Measurements from ENCODE around the gene LYRM1.
"Not testable (repeated sequence)": the region's sequence is repeated elsewhere in the genome, so short reads cannot be mapped to it uniquely, and the experiment has no call there.

The LYRM1 gene

GRCh38 chr16:20903899-20904506 is 3.4 kb downstream of the LYRM1 start:
- DNase-seq, result no peak

DNA sequence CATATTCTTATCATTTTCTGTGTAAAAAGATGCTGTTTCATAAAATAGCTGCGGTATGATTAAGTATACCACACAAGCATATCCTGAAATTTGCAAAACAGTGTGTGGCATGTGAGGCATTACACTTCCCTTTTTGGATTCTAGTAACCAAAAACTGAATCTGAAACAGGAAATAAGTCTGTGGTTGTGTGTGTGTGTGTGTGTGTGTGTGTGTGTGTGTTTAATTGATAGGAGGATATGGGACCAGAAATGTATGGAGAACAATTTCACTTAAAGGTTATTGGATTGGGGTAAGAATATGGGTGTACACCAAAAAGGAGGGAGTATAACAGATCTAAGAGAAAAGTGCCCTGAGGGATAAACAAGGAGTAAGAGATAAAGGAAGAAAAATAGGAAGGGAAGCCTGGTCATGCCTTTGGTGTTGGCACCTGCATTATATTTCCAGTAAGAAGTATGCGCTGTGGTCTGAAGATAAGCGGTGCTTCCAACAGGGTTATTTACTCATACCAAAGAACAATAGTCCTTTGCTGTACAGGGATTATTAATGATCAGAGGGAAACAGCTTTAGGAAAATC is 4.0 kb downstream of the LYRM1 start:
- no peak for DNase-seq

DNA sequence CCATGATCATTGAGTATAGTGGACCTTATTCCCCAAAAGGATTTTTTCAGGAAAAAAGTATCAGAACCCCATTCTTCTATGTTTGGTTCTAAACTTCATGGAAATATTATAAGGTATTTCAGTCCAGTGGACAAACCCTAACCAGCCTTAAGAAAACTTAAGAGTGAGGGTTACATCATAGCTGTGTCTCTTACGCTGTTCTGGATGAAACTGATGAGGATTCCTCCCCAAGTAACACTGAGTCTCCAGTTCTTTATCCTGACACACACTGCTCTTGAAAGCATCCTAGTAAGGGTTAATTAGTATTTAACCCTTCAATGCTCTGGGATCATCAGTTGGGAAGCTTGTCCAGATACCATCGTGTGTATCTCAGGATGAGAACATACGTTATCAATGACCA is 5.0 kb downstream of the LYRM1 start:
- DNase-seq, result no peak

DNA sequence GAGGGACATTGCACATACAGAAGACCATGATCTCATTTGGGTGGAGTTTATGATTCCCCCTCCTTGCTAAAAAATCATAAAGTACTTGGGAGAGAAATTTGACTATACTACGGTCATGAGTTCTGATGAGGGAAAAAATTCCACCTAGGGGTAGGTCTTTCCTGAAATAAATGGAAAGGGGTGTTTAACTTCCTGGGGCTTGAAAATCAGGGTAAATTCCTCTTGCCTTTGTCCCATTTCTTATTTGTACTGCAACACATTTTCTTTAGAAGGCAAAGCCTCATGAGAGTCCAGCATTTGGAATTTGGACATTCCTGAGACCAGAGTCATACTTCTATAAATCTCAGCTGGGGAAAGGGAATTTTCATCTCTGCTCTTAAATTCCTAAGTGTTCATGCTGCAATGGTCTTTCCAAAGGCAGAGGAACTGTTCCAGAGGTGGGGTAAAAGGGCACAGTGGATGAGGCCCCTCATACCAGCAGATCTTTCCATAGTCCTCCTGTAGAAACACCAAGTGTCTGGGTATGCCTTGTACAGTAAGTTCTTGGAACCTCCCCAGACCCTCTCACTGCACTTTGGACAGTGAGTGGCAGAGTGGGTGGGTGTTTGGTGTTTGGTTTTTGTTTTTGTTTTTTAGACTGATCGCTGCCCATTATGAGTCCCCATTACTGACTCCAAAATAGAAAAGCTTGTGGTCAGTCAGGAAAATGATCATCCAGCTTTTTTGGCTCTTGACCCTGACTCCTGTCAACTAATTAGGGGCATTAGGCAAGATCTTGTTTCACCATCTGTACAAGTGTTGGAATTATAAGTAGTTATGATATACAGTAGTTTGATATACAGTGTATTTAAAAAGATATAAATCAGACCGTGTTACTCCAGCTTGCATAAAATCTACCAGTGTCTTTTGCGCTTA is 6.0 kb downstream of the LYRM1 start:
- peak; percentile 40 for DNase-seq

DNA sequence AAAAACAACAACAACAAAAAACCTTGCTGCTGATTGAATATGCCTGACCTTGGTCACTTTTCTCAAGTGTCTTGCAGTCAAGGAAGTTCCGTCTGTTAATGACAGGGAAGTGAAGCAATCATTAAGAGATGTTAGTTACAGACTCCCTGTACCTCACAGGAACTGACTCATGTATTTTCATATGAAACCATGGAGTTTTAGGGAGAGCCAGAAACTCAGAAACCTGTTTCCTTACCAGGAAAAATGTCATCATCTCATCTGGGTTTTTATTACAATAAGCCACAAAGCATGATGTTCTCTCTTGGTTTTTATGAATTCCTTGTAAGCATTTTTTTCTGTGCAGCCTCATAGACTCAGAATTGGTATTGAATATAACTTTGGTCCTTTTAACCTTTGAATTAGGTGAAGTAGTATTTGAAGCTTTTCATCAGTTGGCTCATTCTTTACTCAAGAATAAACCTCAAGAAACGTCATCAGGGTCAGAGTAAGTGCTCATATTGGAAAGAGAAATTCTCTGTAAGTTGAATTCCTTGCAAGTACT is 10.3 kb downstream of the LYRM1 start:
- no peak for DNase-seq

DNA sequence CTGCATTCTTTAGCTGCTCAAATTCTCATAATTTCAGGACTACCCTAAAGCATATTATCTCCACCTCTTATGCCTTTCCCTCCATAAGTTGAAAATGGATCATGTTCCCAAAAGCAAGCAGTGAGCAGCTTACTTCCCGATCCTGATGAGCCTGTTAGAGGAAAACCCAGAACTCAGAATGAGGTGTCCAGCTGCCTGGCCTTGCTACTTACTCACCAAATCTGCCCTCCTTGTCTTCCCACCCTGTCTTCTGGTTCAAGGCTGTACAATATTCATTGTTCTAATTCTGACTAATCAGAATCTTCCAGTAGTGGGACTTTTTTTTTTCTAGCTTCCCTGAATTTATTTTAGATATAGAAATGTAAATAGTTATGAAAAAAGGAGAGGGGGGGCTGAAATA is 10.8 kb downstream of the LYRM1 start:
- no peak for DNase-seq

- no peak for DNase-seq
These were observed 15.7 kb downstream of the LYRM1 start for GRCh38 chr16:20916289-20916688.

- no peak for DNase-seq
These were observed 16.4 kb downstream of the LYRM1 start for GRCh38 chr16:20916942-20917341.

GRCh38 chr16:20918486-20919239 is 18.1 kb downstream of the LYRM1 start:
- no peak for DNase-seq

- DNase-seq, result no peak
These were observed 19.5 kb downstream of the LYRM1 start for GRCh38 chr16:20920091-20920490.

DNA sequence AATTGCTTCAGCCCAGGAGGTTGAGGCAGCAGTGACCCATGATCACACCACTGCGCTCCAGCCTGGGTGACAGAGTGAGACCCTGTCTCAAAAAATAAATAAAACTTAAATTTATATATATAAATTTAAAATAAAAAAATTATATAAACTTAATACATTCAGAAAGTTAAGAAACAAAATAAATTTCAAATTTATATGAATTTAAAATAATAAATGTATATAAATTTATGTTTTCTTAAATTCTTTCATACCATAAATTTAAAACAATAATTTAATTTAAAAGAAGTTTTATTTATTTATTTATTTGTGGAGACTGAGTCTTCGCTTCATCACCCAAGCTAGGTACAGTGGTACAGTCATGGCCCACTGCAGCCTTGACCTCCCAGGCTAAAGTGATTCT is 20.2 kb downstream of the LYRM1 start:
- DNase-seq, result no peak

DNA sequence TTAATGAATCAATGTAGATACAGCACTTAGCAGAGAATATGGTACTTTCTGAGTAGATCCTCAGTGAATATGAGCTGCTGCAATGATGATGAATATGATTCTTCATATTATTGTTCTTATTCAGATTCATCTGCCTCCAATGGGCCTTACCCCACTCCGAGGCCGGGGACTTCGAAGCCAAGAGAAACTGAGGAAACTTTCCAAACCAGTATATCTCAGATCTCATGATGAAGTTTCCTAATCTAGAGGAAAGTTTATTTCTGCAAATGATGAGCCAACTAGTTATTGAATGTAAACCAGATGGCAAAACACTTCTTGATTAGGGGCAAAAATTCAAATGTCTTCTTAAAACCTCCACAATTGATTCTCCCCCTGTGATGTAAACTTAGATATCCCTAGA is 23.3 kb downstream of the LYRM1 start:
- DNase-seq, result no peak

DNA sequence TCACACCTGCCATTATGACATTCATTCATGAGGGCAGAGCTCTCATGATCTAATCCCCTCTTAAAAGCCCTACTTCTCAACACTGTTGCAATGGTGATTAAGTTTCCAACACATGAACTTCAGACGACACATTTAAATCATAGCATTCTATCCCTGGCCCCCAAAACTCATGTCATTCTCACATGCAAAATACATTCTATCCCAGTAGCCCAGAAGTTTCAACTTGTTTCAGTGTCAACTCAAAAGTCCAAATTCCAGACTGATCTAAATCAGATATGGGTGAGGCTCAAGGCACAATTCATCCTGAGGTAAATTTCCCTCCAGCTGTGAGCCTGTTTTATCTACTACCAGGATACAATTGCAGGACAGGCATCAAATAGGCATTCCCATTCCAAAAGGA is 25.2 kb downstream of the LYRM1 start:
- DNase-seq, result no peak

GRCh38 chr16:20928774-20929411 is 28.3 kb downstream of the LYRM1 start:
- no peak for DNase-seq

GRCh38 chr16:20929676-20930364 is 29.2 kb downstream of the LYRM1 start:
- DNase-seq, result not testable (repeated sequence)

DNA sequence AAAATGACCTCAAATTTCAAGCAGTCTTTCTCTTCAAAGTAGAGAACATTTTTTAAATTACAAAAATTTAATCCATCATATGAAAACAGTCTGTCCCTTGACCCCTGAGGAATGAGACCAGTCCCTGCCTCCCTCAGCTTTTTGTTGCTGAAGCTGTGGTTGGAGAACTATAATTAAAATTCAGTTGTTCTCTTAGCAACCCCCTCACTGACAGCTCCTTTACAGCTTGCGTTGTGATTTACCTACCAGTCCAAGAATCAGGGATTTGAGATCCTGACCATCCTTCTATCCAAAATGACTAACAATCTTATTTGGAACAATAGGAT is 29.8 kb downstream of the LYRM1 start:
- DNase-seq, result no peak

GRCh38 chr16:20931066-20931600 is 30.6 kb downstream of the LYRM1 start:
- no peak for DNase-seq

DNA sequence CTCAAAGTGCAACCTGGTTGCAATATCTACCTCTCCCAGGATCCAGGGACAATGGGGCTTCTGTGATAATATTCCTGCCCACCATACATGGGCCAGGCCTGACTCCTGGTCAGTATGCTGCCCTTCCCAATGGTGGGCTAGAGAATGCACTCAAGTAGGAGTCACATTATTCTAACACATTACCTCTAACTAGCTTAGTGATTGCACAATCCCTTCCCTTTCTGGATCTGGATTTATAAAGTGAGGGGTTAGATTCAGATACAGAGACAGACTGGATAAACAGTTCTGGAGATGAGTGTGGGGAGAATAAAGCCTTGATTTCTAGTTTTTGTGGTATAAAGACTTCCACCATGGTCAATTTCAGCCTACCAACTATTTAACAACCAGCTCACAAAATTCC is 33.0 kb downstream of the LYRM1 start:
- no peak for DNase-seq

- DNase-seq, result no peak
These were observed 37.2 kb downstream of the LYRM1 start for GRCh38 chr16:20937736-20938135.

DNA sequence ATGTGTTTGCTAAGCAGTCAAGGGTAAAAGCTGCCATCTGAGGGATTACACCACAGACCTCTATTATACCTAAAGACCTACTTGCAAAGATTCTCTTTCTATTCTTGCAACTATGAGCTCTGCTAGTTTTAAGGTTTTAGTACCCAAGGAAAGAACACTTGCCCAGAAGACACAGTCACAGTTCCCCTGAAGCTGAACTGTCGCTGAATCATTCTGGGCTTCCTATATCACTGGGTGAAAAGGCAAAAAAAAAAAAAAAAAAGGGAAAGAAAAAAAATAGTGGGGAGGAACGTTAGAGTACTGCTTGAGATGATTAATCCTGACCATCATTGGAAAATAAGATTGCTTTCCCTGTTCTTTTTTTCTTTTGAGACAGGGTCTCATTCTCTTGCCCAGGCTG is 37.9 kb downstream of the LYRM1 start:
- no peak for DNase-seq

- DNase-seq, result no peak
These were observed 39.0 kb downstream of the LYRM1 start for GRCh38 chr16:20939611-20940010.
